Tibial artery (tissue), 4 donors: Measurements from ENCODE around the gene PSMA5.
A peak's percentile ranks its signal among the peaks of the same experiment; 100 is the strongest.
"Not testable (repeated sequence)": the region's sequence is repeated elsewhere in the genome, so short reads cannot be mapped to it uniquely, and the experiment has no call there.

Experiments
- DNase-seq, 2 donors: peaks; one replicate each; pipeline ENCODE4 v3.0.0-alpha.2; 2019
- H3K27ac ChIP-seq, 2 donors: fragments of 200-600 bp; sonication (generic) in 1 of 2; 1 replicate in 1 of 2; 2 replicates in 1 of 2; pipeline ENCODE4 v1.5.1; 2018 to 2019; ENCODE audit warnings: mild to moderate bottlenecking in 1 of 2
- H3K27me3 ChIP-seq, 2 donors: fragments of 200-600 bp; sonication (generic) in 1 of 2; one replicate each; pipeline versions ENCODE4 v1.5.1 to v1.6.0; 2016 to 2019
- H3K36me3 ChIP-seq, 3 donors: fragments of 200-600 bp; sonication (generic) in 2 of 3; one replicate each; pipeline ENCODE4 v1.5.1; 2016 to 2019; ENCODE audit warnings: mild to moderate bottlenecking in 2 of 3
- H3K4me1 ChIP-seq, 4 donors: fragments of 200-600 bp; sonication (generic) in 2 of 4; 1 replicate in 3 of 4; 2 replicates in 1 of 4; pipeline ENCODE4 v1.5.1; 2016 to 2019
- H3K4me3 ChIP-seq, 2 donors: fragments of 200-600 bp; sonication (generic) in 1 of 2; 1 replicate in 1 of 2; 2 replicates in 1 of 2; pipeline ENCODE4 v1.5.1; 2018 to 2019; ENCODE audit warnings: mild to moderate bottlenecking in 2 of 2
- H3K9me3 ChIP-seq, 3 donors: fragments of 200-600 bp; sonication (generic) in 1 of 3; one replicate each; pipeline ENCODE4 v1.5.1; 2016 to 2019
- CTCF ChIP-seq, 2 experiments: fragments of 200-600 bp in 1 of 2; fragments of 450-650 bp in 1 of 2; IDR thresholded peaks; one replicate each; pipeline ENCODE4 v1.5.1; 2017 to 2019; ENCODE audit warnings: antibody characterized with exemption in 2 of 2, mild to moderate bottlenecking in 1 of 2, moderate library complexity in 1 of 2
- intact Hi-C: fragments of 100-400 bp; cut with DNase I; formaldehyde crosslinking; loops from one replicate; pipeline ENCODE4 v1.15.0; 2023; ENCODE audit warnings: low total_unique reads

Gene PSMA5

DNA sequence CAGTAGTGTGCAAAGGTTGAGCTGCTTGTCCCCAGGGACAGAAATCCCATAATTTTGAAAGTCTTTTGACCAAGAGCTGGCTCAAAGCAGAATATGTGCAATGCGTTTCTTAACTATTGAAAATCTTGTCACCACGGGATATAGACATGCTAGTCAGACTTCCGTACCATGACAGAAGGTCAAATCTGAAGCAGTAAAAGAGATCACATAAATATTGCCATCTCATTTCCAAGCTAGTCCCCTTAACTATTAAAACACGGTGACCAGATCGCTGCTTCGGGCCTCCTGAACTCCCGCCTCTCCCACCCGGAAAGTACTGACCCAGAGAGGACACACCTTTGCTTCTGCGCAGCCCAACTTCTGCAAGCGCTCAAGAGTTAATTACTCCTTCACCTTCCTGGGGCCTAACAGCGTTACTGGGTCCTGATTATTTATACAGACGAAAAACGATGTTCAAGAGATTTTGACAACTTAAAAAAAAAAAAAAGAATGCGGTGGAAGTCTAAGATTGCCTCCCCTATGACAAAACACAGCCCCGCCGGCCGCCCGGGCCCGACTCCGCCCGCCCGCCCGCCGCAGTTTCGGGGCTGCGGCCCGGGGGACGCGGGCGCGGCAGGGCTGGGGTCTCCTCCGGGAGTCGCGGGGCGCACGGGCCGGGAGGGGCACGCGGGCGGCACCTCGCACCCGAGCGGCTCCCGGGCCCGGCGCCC, 29.2 kb downstream of the PSMA5 start:
- Histone ChIP-seq H3K9me3 (no peaks in the 10 kb centered on the region), H3K27me3 (no peaks in the 10 kb centered on the region), H3K27ac (peak overlapping the region; percentile 82 to 87), H3K36me3 (peaks cover 0 to 10% (median 9%) of the 10 kb centered on the region in 3 donors), H3K4me3 (peak overlapping the region; percentile 66 to 69), H3K4me1 (peaks cover 0 to 54% (median 26%) of the 10 kb centered on the region in 4 donors)
- TF ChIP-seq CTCF (IDR thresholded peaks at IDR 0.05) = no peak
- intact Hi-C loops = loop anchor here (5.0 kb wide), 1 partner anchor 45 kb away; no protein-coding TSS in a partner anchor
- no peak for DNase-seq

GRCh38 chr1:109396513-109396839, 29.8 kb downstream of the PSMA5 start:
- no peak for DNase-seq
- Histone ChIP-seq H3K27ac (peak overlapping the region; percentile 82 to 87), H3K4me1 (peaks cover 0 to 56% (median 25%) of the 10 kb centered on the region in 4 donors), H3K4me3 (peak overlapping the region; percentile 66 to 69), H3K27me3 (no peaks in the 10 kb centered on the region), H3K36me3 (peaks cover 0 to 8% (median 3%) of the 10 kb centered on the region in 3 donors), H3K9me3 (no peaks in the 10 kb centered on the region)
- TF ChIP-seq CTCF (IDR thresholded peaks at IDR 0.05) = no peak
- intact Hi-C loops = loop anchor here (5.0 kb wide), 1 partner anchor 44 kb away; no protein-coding TSS in a partner anchor

DNA sequence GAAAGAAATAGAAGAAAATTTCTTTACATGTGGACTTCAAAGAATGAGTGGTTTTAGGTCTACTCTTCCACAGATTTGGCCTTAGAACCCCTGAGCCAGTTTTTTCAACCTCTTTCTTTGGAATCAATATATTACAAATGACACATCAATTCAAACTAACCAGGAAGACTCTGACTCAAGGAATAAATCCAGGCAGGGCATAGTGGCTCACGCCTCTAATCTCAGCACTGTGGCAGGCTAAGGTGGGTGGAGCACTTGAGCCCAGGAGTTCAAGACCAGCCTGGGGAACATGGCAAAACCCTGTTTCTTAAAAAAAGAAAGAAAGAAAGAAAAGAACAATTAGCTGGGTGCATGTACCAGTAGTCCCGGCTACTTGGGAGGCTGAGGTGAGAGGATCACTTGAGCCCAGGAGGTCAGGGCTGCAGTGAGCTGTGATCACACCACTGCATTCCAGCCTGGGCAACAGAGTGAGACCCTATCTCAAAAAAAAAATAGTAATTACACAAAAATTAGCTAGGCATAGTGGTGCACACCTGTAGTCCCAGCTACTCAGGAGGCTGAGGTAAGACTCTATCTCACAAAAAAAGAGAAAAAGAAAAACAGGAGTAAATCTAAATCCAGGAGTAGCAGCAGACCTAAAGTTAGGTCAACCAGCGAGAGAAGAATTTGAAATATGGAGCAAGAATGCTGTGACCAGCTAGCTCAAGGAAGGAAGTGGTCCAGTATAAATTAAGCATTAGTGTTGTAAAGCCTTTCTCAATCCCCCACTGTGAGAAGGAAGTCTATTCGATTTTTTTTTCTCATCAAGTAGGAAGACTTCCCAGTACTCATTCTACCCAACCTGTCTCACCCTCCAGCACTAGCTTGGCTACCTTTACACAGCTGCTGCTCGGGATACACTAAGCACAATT, 30.4 kb downstream of the PSMA5 start:
- Histone ChIP-seq H3K4me3 (peak overlapping the region; percentile 66 to 69), H3K36me3 (peaks cover 0 to 1% (median 0%) of the 10 kb centered on the region in 3 donors), H3K27me3 (no peaks in the 10 kb centered on the region), H3K9me3 (no peaks in the 10 kb centered on the region), H3K27ac (peak overlapping the region; percentile 82 to 87), H3K4me1 (peaks cover 0 to 60% (median 25%) of the 10 kb centered on the region in 4 donors)
- no peak for DNase-seq
- no peak for TF ChIP-seq CTCF (IDR thresholded peaks at IDR 0.05)
- intact Hi-C loops = loop anchor here (5.0 kb wide), 1 partner anchor 44 kb away; no protein-coding TSS in a partner anchor

DNA sequence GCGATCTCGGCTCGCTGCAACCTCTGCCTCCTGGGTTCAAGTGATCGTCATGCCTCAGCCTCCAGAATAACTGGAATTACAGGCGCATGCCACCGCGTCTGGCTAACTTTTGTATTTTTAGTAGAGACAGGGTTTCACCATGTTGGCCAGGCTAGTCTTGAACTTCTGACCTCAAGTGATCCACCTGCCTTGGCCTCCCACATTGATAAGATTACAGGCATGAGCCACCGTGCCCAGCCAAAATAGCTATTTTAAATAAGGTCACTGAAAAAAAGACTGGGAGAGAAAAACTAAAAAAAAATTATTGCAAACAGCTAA, 31.0 kb downstream of the PSMA5 start:
- not testable (repeated sequence) for H3K27me3 ChIP-seq, H3K36me3 ChIP-seq, DNase-seq, H3K9me3 ChIP-seq
- peaks cover 0 to 66% (median 27%) of the 10 kb centered on the region in 4 donors for H3K4me1 ChIP-seq
- peak overlapping the region; percentile 82 to 87 for H3K27ac ChIP-seq
- intact Hi-C loops = loop anchor here (5.0 kb wide), 1 partner anchor 43 kb away; no protein-coding TSS in a partner anchor
- H3K4me3 ChIP-seq = peak overlapping the region; percentile 66 to 69

GRCh38 chr1:109394591-109395281, 31.5 kb downstream of the PSMA5 start:
- Histone ChIP-seq H3K4me3 (peak overlapping the region; percentile 66 to 69), H3K9me3 (no peaks in the 10 kb centered on the region), H3K4me1 (peaks cover 3 to 71% (median 31%) of the 10 kb centered on the region in 4 donors), H3K27ac (peak overlapping the region; percentile 82 to 87), H3K27me3 (no peaks in the 10 kb centered on the region), H3K36me3 (no peaks in the 10 kb centered on the region)
- DNase-seq = no peak
- no peak for TF ChIP-seq CTCF (IDR thresholded peaks at IDR 0.05)
- intact Hi-C loops = loop anchor here (5.0 kb wide), 1 partner anchor 42 kb away; no protein-coding TSS in a partner anchor
